HCT116 (cell line): ENCODE data around the gene ACTN3. TPM values are rescaled to one million over a fixed set of nuclear protein-coding genes. Genes with fewer than 3 reads are reported as not detected.
"Not testable (repeated sequence)": the region's sequence is repeated elsewhere in the genome, so short reads cannot be mapped to it uniquely, and the experiment has no call there.

Experiments
- ATAC-seq: fragments of 200-7000 bp; cut with Tn5 transposase; 2 replicates; pipeline ENCODE4 v1.9.1; 2020; ENCODE audit warnings: mild to moderate bottlenecking, moderate library complexity
- BruUV-seq: library from RNA; stranded (reverse); fragments of 400-500 nt; replicated peaks from 2 replicates; lab custom pipeline; 2021; lab: Mats Ljungman, UMichigan
- CTCF ChIA-PET: fragments of 300-600 bp; sonication (Branson Sonifier 250); formaldehyde crosslinking; loops from one replicate; lab custom pipeline; 2021; ENCODE audit warnings: antibody characterized with exemption; lab: Charles Lee
- POLR2A ChIA-PET: fragments of 300-600, 350-600 bp; sonication (Branson Sonifier 250); formaldehyde crosslinking; loops from one replicate; lab custom pipeline; 2021; ENCODE audit warnings: antibody characterized with exemption; lab: Charles Lee
- RAD21 ChIA-PET, 2 experiments: fragments of 300-600 bp; sonication (Branson Sonifier 250); formaldehyde crosslinking; loops; one replicate each; lab custom pipeline; 2023; ENCODE audit warnings: low total read pairs in 2 of 2; ENCODE audit not compliant: uncharacterized antibody in 2 of 2, unreplicated experiment in 2 of 2, low non-redundant PET in 1 of 2; lab: Charles Lee
- DNase-seq: peaks from one replicate; pipeline ENCODE4 v3.0.0-alpha.2; 2010; ENCODE audit warnings: low read depth, low spot score
- H2AFZ ChIP-seq: fragments of 200-600 bp; shearing (Covaris generic), sonication (generic); 2 replicates; pipeline ENCODE4 v1.6.1; 2017; ENCODE audit warnings: low read depth, mixed run types, mixed read lengths, antibody characterized with exemption, low read length; ENCODE audit not compliant: poor library complexity, severe bottlenecking
- H3K27ac ChIP-seq: 2 replicates; pipeline ENCODE4 v1.5.1; 2012; ENCODE audit warnings: low read depth, low read length
- H3K27me3 ChIP-seq: fragments of 200-600 bp; sonication (generic); 2 replicates; pipeline ENCODE4 v1.6.1; 2016; ENCODE audit warnings: mixed run types, low read length, mixed read lengths; ENCODE audit not compliant: insufficient read depth
- H3K36me3 ChIP-seq, 2 experiments: fragments of 200-500 bp in 1 of 2; fragments of 200-600 bp in 1 of 2; sonication (Bioruptor generic) in 1 of 2; sonication (generic) in 1 of 2; 2 replicates each; pipeline versions ENCODE4 v1.5.1 to v1.6.1; 2014 to 2016; ENCODE audit warnings: low read length in 2 of 2, inconsistent platforms in 1 of 2, mixed read lengths in 1 of 2, mixed run types in 1 of 2; ENCODE audit not compliant: insufficient read depth in 2 of 2, control insufficient read depth in 1 of 2
- H3K4me1 ChIP-seq, 2 experiments: fragments of 200-600 bp in 1 of 2; sonication (generic) in 1 of 2; 2 replicates each; pipeline versions ENCODE4 v1.5.1 to v1.6.1; 2012 to 2017; ENCODE audit warnings: low read length in 2 of 2, inconsistent platforms in 1 of 2, mild to moderate bottlenecking in 1 of 2, mixed read lengths in 1 of 2, mixed run types in 1 of 2, moderate library complexity in 1 of 2; ENCODE audit not compliant: insufficient read depth in 2 of 2, control insufficient read depth in 1 of 2
- H3K4me2 ChIP-seq: fragments of 200-600 bp; sonication (generic); 2 replicates; pipeline ENCODE4 v1.6.1; 2017; ENCODE audit warnings: mixed run types, low read length, mixed read lengths
- H3K4me3 ChIP-seq, 2 experiments: fragments of 200-600 bp in 1 of 2; sonication (generic) in 1 of 2; replicated peaks in 1 of 2; 2 replicates each; pipeline ENCODE4 v1.5.1; 2011 to 2016; ENCODE audit warnings: low read length in 2 of 2, control low read depth in 1 of 2, low read depth in 1 of 2, mild to moderate bottlenecking in 1 of 2, mixed read lengths in 1 of 2, mixed run types in 1 of 2
- H3K79me2 ChIP-seq: fragments of 200-600 bp; sonication (generic); 2 replicates; pipeline ENCODE4 v1.6.1; 2017; ENCODE audit warnings: mild to moderate bottlenecking, mixed run types, low read length, moderate library complexity, mixed read lengths; ENCODE audit not compliant: insufficient read depth
- H3K9ac ChIP-seq: fragments of 200-600 bp; sonication (generic); 2 replicates; pipeline ENCODE4 v1.6.1; 2016; ENCODE audit warnings: low read length, mixed read lengths
- H3K9me2 ChIP-seq: fragments of 200-600 bp; sonication (generic), shearing (Covaris generic); 2 replicates; pipeline ENCODE4 v1.6.1; 2017; ENCODE audit warnings: mixed run types, mild to moderate bottlenecking, moderate library complexity; ENCODE audit not compliant: insufficient read depth
- H3K9me3 ChIP-seq, 2 experiments: fragments of 200-500 bp in 1 of 2; fragments of 200-600 bp in 1 of 2; sonication (Bioruptor generic) in 1 of 2; sonication (generic) in 1 of 2; 2 replicates each; pipeline ENCODE4 v1.6.1; 2014 to 2017; ENCODE audit warnings: low read length in 2 of 2, mixed read lengths in 2 of 2, inconsistent platforms in 1 of 2, low read depth in 1 of 2, mild to moderate bottlenecking in 1 of 2, mixed run types in 1 of 2, moderate library complexity in 1 of 2; ENCODE audit not compliant: control insufficient read depth in 1 of 2, insufficient read depth in 1 of 2
- H4K20me1 ChIP-seq: fragments of 200-600 bp; sonication (generic), shearing (Covaris generic); 2 replicates; pipeline ENCODE4 v1.6.1; 2017; ENCODE audit warnings: mixed run types, mild to moderate bottlenecking, moderate library complexity; ENCODE audit not compliant: insufficient read depth
- EGR1 ChIP-seq: IDR thresholded peaks from 2 replicates; pipeline ENCODE4 v1.6.1; 2012; ENCODE audit warnings: low read depth
- EZH2 ChIP-seq: fragments of 200-600 bp; sonication (generic); IDR thresholded peaks from 2 replicates; pipeline ENCODE4 v1.6.1; 2017; ENCODE audit warnings: antibody characterized with exemption, mixed run types
- EZH2phosphoT487 ChIP-seq: fragments of 200-600 bp; IDR thresholded peaks from 2 replicates; pipeline ENCODE4 v1.6.1; 2018; ENCODE audit warnings: antibody characterized with exemption, borderline replicate concordance
- POLR2AphosphoS5 ChIP-seq: IDR thresholded peaks from 2 replicates; pipeline ENCODE4 v1.6.1; 2011; ENCODE audit warnings: mild to moderate bottlenecking, low read depth, low read length, moderate library complexity
- SRF ChIP-seq: IDR thresholded peaks from 2 replicates; pipeline ENCODE4 v1.6.1; 2012; ENCODE audit warnings: low read depth
- TCF7L2 ChIP-seq: IDR thresholded peaks from 2 replicates; pipeline ENCODE4 v1.7.0; 2011; ENCODE audit warnings: borderline replicate concordance, inconsistent platforms; ENCODE audit not compliant: insufficient read depth, insufficient read length; ENCODE audit errors: extremely low read depth
- ZFX ChIP-seq: fragments of 450-650 bp; IDR thresholded peaks from 2 replicates; pipeline ENCODE4 v1.6.1; 2017
- ZNF274 ChIP-seq: fragments of 200-500 bp; sonication (Bioruptor generic); IDR thresholded peaks from 2 replicates; pipeline ENCODE4 v1.6.1; 2014; ENCODE audit warnings: mild to moderate bottlenecking, low read depth, low read length, inconsistent platforms
- intact Hi-C: fragments of 100-400 bp; cut with micrococcal nuclease; formaldehyde crosslinking; loops from 2 replicates; pipeline ENCODE4 v1.10.0; 2022
- total RNA-seq: library from RNA; stranded (reverse); gene quantifications from one replicate; pipeline ENCODE4 v1.2.1, GENCODE V29; 2021; ENCODE audit not compliant: unreplicated experiment
- TF ChIP-seq, protein P1 (sequence below): IDR thresholded peaks from 2 replicates; pipeline ENCODE4 v1.6.1; 2012

The ACTN3 gene
- total RNA-seq, 1 experiment from 2014 or later = not detected

DNA sequence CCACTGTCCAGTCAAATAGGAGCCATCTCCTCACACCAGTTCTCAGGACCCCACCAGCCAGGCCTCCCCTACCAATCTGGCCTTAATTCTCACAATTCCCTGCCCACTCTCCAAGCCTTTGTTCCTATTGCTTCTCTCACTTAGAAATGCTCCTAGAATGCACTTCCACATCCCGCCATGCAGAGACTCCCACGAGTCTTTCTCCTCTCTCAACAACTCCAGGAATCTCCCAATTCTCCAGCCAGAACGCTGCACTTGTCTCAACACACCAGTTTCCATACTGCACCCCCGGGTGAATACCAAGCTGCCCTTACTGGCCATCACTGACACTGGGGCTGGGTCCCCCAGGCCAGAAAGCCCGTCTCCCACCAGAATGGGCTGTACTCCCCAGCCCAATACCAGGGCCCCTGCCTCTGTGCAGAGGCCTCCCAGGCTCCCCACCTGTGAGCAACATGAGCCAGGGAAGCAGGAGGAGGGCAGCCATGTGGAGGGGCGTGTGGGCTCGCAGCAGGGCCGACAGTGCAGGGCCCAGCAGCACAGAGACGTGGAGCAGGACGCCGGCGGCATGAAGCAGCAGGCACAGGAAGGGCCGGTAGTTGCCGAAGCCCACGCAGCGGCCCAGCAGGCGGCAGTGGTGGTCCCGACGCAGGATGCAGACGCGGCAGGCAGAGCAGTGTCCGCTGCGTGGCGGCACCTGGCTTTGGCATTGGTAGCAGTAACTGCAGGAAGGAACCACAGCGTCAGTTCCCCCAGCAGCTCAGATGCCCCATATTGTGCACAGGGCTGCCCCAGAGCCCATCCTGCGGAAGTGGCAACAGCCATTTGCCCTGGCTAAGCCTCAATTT, 3.2 kb upstream of the ACTN3 start:
- CTCF ChIA-PET = no interaction called here
- Histone ChIP-seq H3K4me1 (peaks cover 0 to 12% of the 10 kb centered on the region in 2 experiments; a peak in 2 of 4 replicates), H3K27ac (no peak overlapping the region), H4K20me1 (no peaks in the 10 kb centered on the region), H3K36me3 (no peaks in the 10 kb centered on the region), H3K9ac (no peak overlapping the region), H3K4me3 (no peak overlapping the region), H3K9me3 (no peaks in the 10 kb centered on the region), H2AFZ (no peak overlapping the region), H3K79me2 (no peaks in the 10 kb centered on the region), H3K9me2 (no peaks in the 10 kb centered on the region), H3K4me2 (no peak overlapping the region), H3K27me3 (no peaks in the 10 kb centered on the region)
- no TSS peak for BruUV-seq
- no peak for DNase-seq
- ATAC-seq = no peak
- POLR2A ChIA-PET = no interaction called here
- TF ChIP-seq EGR1 (no peak), ZFX (no peak), EZH2 (no peak), SRF (no peak), ZNF274 (no peak), EZH2phosphoT487 (no peak), TCF7L2 (no peak), POLR2AphosphoS5 (no peak)
- TF ChIP-seq, protein P1, sequence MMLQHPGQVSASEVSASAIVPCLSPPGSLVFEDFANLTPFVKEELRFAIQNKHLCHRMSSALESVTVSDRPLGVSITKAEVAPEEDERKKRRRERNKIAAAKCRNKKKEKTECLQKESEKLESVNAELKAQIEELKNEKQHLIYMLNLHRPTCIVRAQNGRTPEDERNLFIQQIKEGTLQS = no peak
- RAD21 ChIA-PET = no interaction called here
- intact Hi-C loops = no loop called here

GRCh38 chr11:66544952-66545351, 1.8 kb upstream of the ACTN3 start:
- H4K20me1 ChIP-seq, DNase-seq, intact Hi-C loops, H3K9me3 ChIP-seq, H3K9me2 ChIP-seq, H3K27ac ChIP-seq, CTCF ChIA-PET, ATAC-seq, H3K27me3 ChIP-seq, H3K79me2 ChIP-seq, H2AFZ ChIP-seq, H3K36me3 ChIP-seq: not testable (repeated sequence)
- Histone ChIP-seq H3K9ac (peak overlapping the region; percentile 86), H3K4me3 (peak overlapping the region; percentile 75 to 82), H3K4me2 (peak overlapping the region; percentile 96), H3K4me1 (peaks cover 0 to 12% of the 10 kb centered on the region in 2 experiments; a peak in 2 of 4 replicates)
- BruUV-seq = TSS peak; percentile 84
- RAD21 ChIA-PET = interaction anchor here (0.6 to 1.4 kb wide), 2 partner anchors 79 to 133 kb away, joined by 3 to 11 read pairs; partner anchors contain the start of genes PELI3 (in 1 of the 2) and RBM4B (in 1 of the 2)
- POLR2A ChIA-PET = interaction anchor here (1.2 to 1.6 kb wide), 2 partner anchors 93 to 133 kb away, joined by 5 to 10 read pairs; partner anchors contain the start of genes RBM4 and RBM4B
